ENCODE data around the gene ATCAY.

The ATCAY gene

GRCh38 chr19:3880471-3881271 lies at the start of gene ATCAY:
ATCAY (plus strand) TSS chr19:3880685; CDS start chr19:3885768, 5,083 bp downstream.
- DNase-seq, result no peak

GRCh38 chr19:3831601-3832000 lies 48.9 kb upstream of the ATCAY start:
- no peak for DNase-seq

- DNase-seq, result no peak
These were observed 48.5 kb upstream of the ATCAY start for GRCh38 chr19:3832001-3832400.

GRCh38 chr19:3833578-3834348 lies 46.7 kb upstream of the ATCAY start:
- DNase-seq, result no peak

GRCh38 chr19:3834349-3835054 lies 46.0 kb upstream of the ATCAY start:
- DNase-seq, result no peak

- no peak for DNase-seq
These were observed 45.4 kb upstream of the ATCAY start for GRCh38 chr19:3835055-3835435.

- no peak for DNase-seq
These were observed 43.6 kb upstream of the ATCAY start for GRCh38 chr19:3836887-3837286.

- no peak for DNase-seq
These were observed 43.2 kb upstream of the ATCAY start for GRCh38 chr19:3837332-3837731.

GRCh38 chr19:3837922-3838321 lies 42.6 kb upstream of the ATCAY start:
- no peak for DNase-seq

GRCh38 chr19:3838661-3839060 lies 41.8 kb upstream of the ATCAY start:
- DNase-seq, result no peak

GRCh38 chr19:3839941-3840340 lies 40.5 kb upstream of the ATCAY start:
- no peak for DNase-seq

- no peak for DNase-seq
These were observed 39.7 kb upstream of the ATCAY start for GRCh38 chr19:3840804-3841203.

GRCh38 chr19:3842948-3843347 lies 37.5 kb upstream of the ATCAY start:
- no peak for DNase-seq

- no peak for DNase-seq
These were observed 35.9 kb upstream of the ATCAY start for GRCh38 chr19:3844596-3844995.

- DNase-seq, result peak; percentile 30
These were observed 31.4 kb upstream of the ATCAY start for GRCh38 chr19:3849092-3849491.

GRCh38 chr19:3849787-3850186 lies 30.7 kb upstream of the ATCAY start:
- DNase-seq, result no peak

- DNase-seq, result no peak
These were observed 30.0 kb upstream of the ATCAY start for GRCh38 chr19:3850320-3850972.

- no peak for DNase-seq
These were observed 29.0 kb upstream of the ATCAY start for GRCh38 chr19:3851254-3852176.

GRCh38 chr19:3852177-3852511 lies 28.3 kb upstream of the ATCAY start:
- DNase-seq, result no peak

GRCh38 chr19:3852614-3853254 lies 27.8 kb upstream of the ATCAY start:
- DNase-seq, result peak; percentile 23

- DNase-seq, result no peak
These were observed 25.2 kb upstream of the ATCAY start for GRCh38 chr19:3855320-3855719.
